Gastroesophageal sphincter (tissue), 4 donors: Measurements from ENCODE around the gene BMERB1. TPM values are rescaled to one million over a fixed set of nuclear protein-coding genes. Genes with fewer than 3 reads are reported as not detected.

Source experiments
- ATAC-seq: fragments of 150-250 bp; one replicate; pipeline ENCODE4 v1.9.1; 2016; ENCODE audit warnings: mild to moderate bottlenecking, moderate library complexity
- H3K27ac ChIP-seq, 4 donors: fragments of 200-600 bp; sonication (generic) in 3 of 4; 1 replicate in 3 of 4; 2 replicates in 1 of 4; pipeline ENCODE4 v1.5.1; 2016 to 2019
- H3K27me3 ChIP-seq: fragments of 200-600 bp; sonication (generic); one replicate; pipeline ENCODE4 v1.5.1; 2019
- H3K36me3 ChIP-seq, 2 donors: fragments of 200-600 bp; sonication (generic); one replicate each; pipeline ENCODE4 v1.5.1; 2019; ENCODE audit warnings: control low read depth in 1 of 2
- H3K4me1 ChIP-seq, 3 donors: fragments of 200-600 bp; sonication (generic); 1 replicate in 2 of 3; 2 replicates in 1 of 3; pipeline ENCODE4 v1.5.1; 2016 to 2019; ENCODE audit warnings: control low read depth in 2 of 3
- H3K4me3 ChIP-seq, 2 donors: fragments of 200-600 bp; sonication (generic); one replicate each; pipeline ENCODE4 v1.5.1; 2019; ENCODE audit warnings: mild to moderate bottlenecking in 1 of 2, moderate library complexity in 1 of 2
- H3K9me3 ChIP-seq, 3 donors: fragments of 200-600 bp; sonication (generic); one replicate each; pipeline ENCODE4 v1.5.1; 2017 to 2019; ENCODE audit warnings: control low read depth in 2 of 3
- CTCF ChIP-seq, 4 experiments: fragments of 200-600 bp in 2 of 4; fragments of 450-650 bp in 2 of 4; sonication (generic) in 1 of 4; IDR thresholded peaks; one replicate each; pipeline ENCODE4 v1.5.1; 2017 to 2019; ENCODE audit warnings: antibody characterized with exemption in 4 of 4, mild to moderate bottlenecking in 2 of 4, moderate library complexity in 2 of 4
- EP300 ChIP-seq: sonication (generic); formaldehyde crosslinking; IDR thresholded peaks from one replicate; pipeline ENCODE4 v1.6.1; 2017; ENCODE audit warnings: antibody characterized with exemption, mild to moderate bottlenecking
- POLR2A ChIP-seq, 2 donors: fragments of 450-650 bp; IDR thresholded peaks; one replicate each; pipeline ENCODE4 v1.6.1; 2017; ENCODE audit warnings: antibody characterized with exemption in 2 of 2, mild to moderate bottlenecking in 2 of 2, moderate library complexity in 1 of 2
- POLR2AphosphoS5 ChIP-seq: sonication (generic); formaldehyde crosslinking; IDR thresholded peaks from one replicate; pipeline ENCODE4 v1.6.1; 2017; ENCODE audit warnings: antibody characterized with exemption
- WGBS, 2 donors: methylation state at CpG; one replicate each; pipeline ENCODE4 v1.1.5; 2018; ENCODE audit warnings: low coverage in 1 of 2; 5-methylcytosine and 5-hydroxymethylcytosine counted together
- total RNA-seq, 4 donors: library from RNA; depleted of rRNA; stranded (reverse); fragments of >200 nt; gene quantifications; one replicate each; pipeline ENCODE4 v1.1.0, GENCODE V29; 2016

BMERB1 gene
- total RNA-seq, 4 donors from 2014 or later, result 84.5 to 135 (median 101) TPM

GRCh38 chr16:15509051-15509592 lies 74.7 kb downstream of the BMERB1 start:
- TF ChIP-seq POLR2AphosphoS5, result no peak
- WGBS, 2 donors, result 92 to 96% methylated on average over 3 to 7 of the region's 14 CpGs
- no peaks in the 10 kb centered on the region for H3K27me3 ChIP-seq
- H3K36me3 ChIP-seq, result no peaks in the 10 kb centered on the region
- H3K9me3 ChIP-seq, result no peaks in the 10 kb centered on the region
- no peak overlapping the region for H3K4me3 ChIP-seq
- no peak for ATAC-seq
- peaks cover 0 to 28% (median 15%) of the 10 kb centered on the region in 3 donors for H3K4me1 ChIP-seq
- H3K27ac ChIP-seq, result no peak overlapping the region

- TF ChIP-seq POLR2A (IDR thresholded peaks at IDR 0.05), result no peak
- TF ChIP-seq CTCF (IDR thresholded peaks at IDR 0.05), result no peak
- no peak for TF ChIP-seq EP300
- no peak for TF ChIP-seq POLR2AphosphoS5
- Histone ChIP-seq H3K4me1 (peaks cover 0 to 28% (median 15%) of the 10 kb centered on the region in 3 donors), H3K9me3 (no peaks in the 10 kb centered on the region), H3K27me3 (no peaks in the 10 kb centered on the region), H3K27ac (no peak overlapping the region), H3K4me3 (no peak overlapping the region), H3K36me3 (no peaks in the 10 kb centered on the region)
- ATAC-seq, result no peak
- WGBS, 2 donors, result 76 to 86% methylated on average over 11 to 14 of the region's 19 CpGs
Measured at GRCh38 chr16:15509593-15510535, 75.5 kb downstream of the BMERB1 start.

- Histone ChIP-seq H3K9me3 (no peaks in the 10 kb centered on the region), H3K27ac (no peak overlapping the region), H3K36me3 (peaks cover 0 to 10% of the 10 kb centered on the region in 2 donors), H3K27me3 (no peaks in the 10 kb centered on the region), H3K4me1 (peaks cover 0 to 28% (median 15%) of the 10 kb centered on the region in 3 donors), H3K4me3 (no peak overlapping the region)
- WGBS, 2 donors, result 86 to 97% methylated on average over 5 of the region's 6 CpGs
- no peak for ATAC-seq
- TF ChIP-seq EP300 (no peak), POLR2A (IDR thresholded peaks at IDR 0.05) (no peak), POLR2AphosphoS5 (no peak), CTCF (IDR thresholded peaks at IDR 0.05) (no peak)
Measured at GRCh38 chr16:15510992-15511391, 76.6 kb downstream of the BMERB1 start.

GRCh38 chr16:15511759-15512487 lies 77.5 kb downstream of the BMERB1 start:
- H3K27me3 ChIP-seq, result no peaks in the 10 kb centered on the region
- H3K36me3 ChIP-seq, result peaks cover 0 to 19% of the 10 kb centered on the region in 2 donors
- no peak overlapping the region for H3K27ac ChIP-seq
- no peak for ATAC-seq
- H3K4me1 ChIP-seq, result peaks cover 0 to 24% (median 12%) of the 10 kb centered on the region in 3 donors
- WGBS, 2 donors, result 92 to 93% methylated on average over 3 to 6 of the region's 11 CpGs
- no peaks in the 10 kb centered on the region for H3K9me3 ChIP-seq
- no peak overlapping the region for H3K4me3 ChIP-seq
- TF ChIP-seq POLR2AphosphoS5 (no peak), POLR2A (IDR thresholded peaks at IDR 0.05) (no peak), CTCF (IDR thresholded peaks at IDR 0.05) (no peak), EP300 (no peak)

GRCh38 chr16:15513156-15513555 lies 78.8 kb downstream of the BMERB1 start:
- no peak overlapping the region for H3K4me3 ChIP-seq
- no peaks in the 10 kb centered on the region for H3K9me3 ChIP-seq
- no peak overlapping the region for H3K27ac ChIP-seq
- no peaks in the 10 kb centered on the region for H3K27me3 ChIP-seq
- 90 to 97% methylated on average over 9 to 11 of the region's 11 CpGs for WGBS, 2 donors
- H3K36me3 ChIP-seq, result peaks cover 0 to 20% of the 10 kb centered on the region in 2 donors
- ATAC-seq, result no peak
- peaks cover 0 to 18% (median 5%) of the 10 kb centered on the region in 3 donors for H3K4me1 ChIP-seq
- TF ChIP-seq EP300, result no peak
